OCI-LY7 (cell line): ENCODE data around the gene TMEM200B. TPM values are rescaled to one million over a fixed set of nuclear protein-coding genes. Genes with fewer than 3 reads are reported as not detected.

Source experiments
- BruUV-seq: library from RNA; stranded (reverse); fragments of 400-500 nt; replicated peaks from 2 replicates; lab custom pipeline; 2021; lab: Mats Ljungman, UMichigan
- CTCF ChIA-PET: fragments of 300-600 bp; sonication (Branson Sonifier 250); formaldehyde crosslinking; loops from one replicate; lab custom pipeline; 2022; ENCODE audit warnings: antibody characterized with exemption; ENCODE audit not compliant: unreplicated experiment; lab: Charles Lee
- POLR2A ChIA-PET: fragments of 300-600 bp; sonication (Branson Sonifier 250); formaldehyde crosslinking; loops from one replicate; lab custom pipeline; 2022; ENCODE audit warnings: antibody characterized with exemption; lab: Charles Lee
- DNase-seq: peaks from one replicate; pipeline ENCODE4 v3.0.0-alpha.2; 2015; ENCODE audit warnings: low spot score
- H2AFZ ChIP-seq: fragments of 200-600 bp; sonication (generic), shearing (Covaris generic); 2 replicates; pipeline ENCODE4 v1.6.1; 2014; ENCODE audit warnings: mild to moderate bottlenecking, antibody characterized with exemption, low read length, moderate library complexity
- H3K27ac ChIP-seq: fragments of 200-600 bp; sonication (generic); 2 replicates; pipeline ENCODE4 v1.5.1; 2014; ENCODE audit warnings: mixed run types, low read depth, mild to moderate bottlenecking, moderate library complexity, low read length, inconsistent platforms; ENCODE audit not compliant: poor library complexity, severe bottlenecking
- H3K36me3 ChIP-seq: fragments of 200-600 bp; sonication (generic); 2 replicates; pipeline ENCODE4 v1.6.1; 2014; ENCODE audit warnings: mild to moderate bottlenecking, antibody characterized with exemption, low read length, moderate library complexity, mixed read lengths; ENCODE audit not compliant: insufficient read depth
- H3K4me1 ChIP-seq: fragments of 200-600 bp; sonication (generic); 2 replicates; pipeline ENCODE4 v1.5.1; 2014; ENCODE audit warnings: mild to moderate bottlenecking, low read length; ENCODE audit not compliant: insufficient read depth, poor library complexity, severe bottlenecking
- H3K4me2 ChIP-seq: fragments of 200-600 bp; sonication (generic); 2 replicates; pipeline ENCODE4 v1.6.1; 2014; ENCODE audit warnings: mild to moderate bottlenecking, low read length
- H3K4me3 ChIP-seq: fragments of 200-600 bp; sonication (generic); 2 replicates; pipeline ENCODE4 v1.5.1; 2014; ENCODE audit warnings: mild to moderate bottlenecking, low read depth, low read length; ENCODE audit not compliant: poor library complexity, severe bottlenecking
- H3K79me2 ChIP-seq: fragments of 200-600 bp; sonication (generic); 2 replicates; pipeline ENCODE4 v1.6.1; 2016; ENCODE audit warnings: low read depth, mild to moderate bottlenecking, low read length, moderate library complexity, mixed read lengths; ENCODE audit not compliant: insufficient read depth
- H3K9me2 ChIP-seq: fragments of 200-600 bp; sonication (generic); 2 replicates; pipeline ENCODE4 v1.6.1; 2016; ENCODE audit warnings: mild to moderate bottlenecking, low read length, mixed read lengths; ENCODE audit not compliant: insufficient read depth
- H3K9me3 ChIP-seq: fragments of 200-600 bp; sonication (generic); 2 replicates; pipeline ENCODE4 v1.6.1; 2014; ENCODE audit warnings: mild to moderate bottlenecking, mixed run types, low read length, mixed read lengths
- H4K20me1 ChIP-seq: fragments of 200-600 bp; sonication (generic); 2 replicates; pipeline ENCODE4 v1.6.1; 2014; ENCODE audit warnings: mild to moderate bottlenecking, antibody characterized with exemption, low read length, moderate library complexity, mixed read lengths; ENCODE audit not compliant: insufficient read depth
- EZH2phosphoT487 ChIP-seq: fragments of 200-600 bp; sonication (generic); IDR thresholded peaks from 2 replicates; pipeline ENCODE4 v1.6.1; 2018; ENCODE audit warnings: low read depth, borderline replicate concordance, mild to moderate bottlenecking, mixed run types, antibody characterized with exemption, low read length, moderate library complexity, mixed read lengths
- intact Hi-C: fragments of 100-400 bp; cut with micrococcal nuclease; formaldehyde crosslinking; loops from one replicate; pipeline ENCODE4 v1.10.0; 2022; ENCODE audit not compliant: unreplicated experiment
- total RNA-seq, 2 experiments: library from RNA; depleted of rRNA in 1 of 2; stranded (reverse); fragments of >200 nt in 1 of 2; shearing (Covaris generic) in 1 of 2; gene quantifications; 2 replicates each; pipeline ENCODE4 v1.2.3, GENCODE V29; 2014 to 2022
- TF ChIP-seq, protein P1 (sequence below): fragments of 200-600 bp; sonication (generic); conservative IDR thresholded peaks from 2 replicates; pipeline ENCODE4 v1.5.1; 2014; ENCODE audit warnings: mild to moderate bottlenecking, antibody characterized with exemption, low read length, moderate library complexity, mixed read lengths

The TMEM200B gene
- total RNA-seq, 2 experiments from 2014 or later, result not detected

DNA sequence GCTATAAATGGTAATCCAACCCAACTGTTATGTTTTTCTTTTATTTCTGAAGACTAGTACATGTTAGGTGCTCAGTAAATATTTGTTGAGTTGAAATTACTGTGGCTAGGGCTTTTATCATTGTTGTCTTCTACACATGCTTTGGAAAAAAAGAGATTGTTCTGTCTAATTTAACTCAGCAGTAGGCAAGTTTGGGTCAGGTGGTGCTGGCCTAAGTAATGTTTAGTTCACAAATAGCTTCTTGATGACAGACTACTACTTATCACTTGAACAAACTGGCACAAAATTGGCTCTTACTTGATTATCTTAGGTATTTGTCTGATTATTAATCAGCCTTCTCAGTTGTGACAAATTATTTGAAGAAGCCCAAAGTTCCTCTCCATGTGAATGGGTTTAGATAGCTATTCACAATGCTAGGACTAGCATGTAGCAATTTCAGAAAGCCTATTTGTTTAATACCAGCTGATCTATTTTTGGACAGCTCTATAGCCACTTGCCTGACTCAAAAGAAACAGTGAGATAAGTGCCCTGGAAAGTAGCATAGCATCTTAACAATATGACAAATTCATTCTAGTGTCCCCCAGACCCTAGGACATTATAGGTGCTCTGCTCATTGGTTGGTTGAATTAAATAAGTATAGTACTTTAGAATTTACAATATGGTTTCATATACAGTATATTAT, 32.6 kb downstream of the TMEM200B start:
- intact Hi-C loops, result no loop called here
- H3K4me2 ChIP-seq, result no peak overlapping the region
- no peaks in the 10 kb centered on the region for H3K4me1 ChIP-seq
- ChIA-PET POLR2A (no interaction called here), CTCF (no interaction called here)
- H3K9me3 ChIP-seq, result no peaks in the 10 kb centered on the region
- no peak for DNase-seq
- H3K4me3 ChIP-seq, result no peak overlapping the region
- no peaks in the 10 kb centered on the region for H4K20me1 ChIP-seq
- H3K79me2 ChIP-seq, result no peaks in the 10 kb centered on the region
- no peak overlapping the region for H3K27ac ChIP-seq
- H3K36me3 ChIP-seq, result peaks cover 27% of the 10 kb centered on the region
- H2AFZ ChIP-seq, result no peak overlapping the region
- no peaks in the 10 kb centered on the region for H3K9me2 ChIP-seq
- TF ChIP-seq, protein P1, sequence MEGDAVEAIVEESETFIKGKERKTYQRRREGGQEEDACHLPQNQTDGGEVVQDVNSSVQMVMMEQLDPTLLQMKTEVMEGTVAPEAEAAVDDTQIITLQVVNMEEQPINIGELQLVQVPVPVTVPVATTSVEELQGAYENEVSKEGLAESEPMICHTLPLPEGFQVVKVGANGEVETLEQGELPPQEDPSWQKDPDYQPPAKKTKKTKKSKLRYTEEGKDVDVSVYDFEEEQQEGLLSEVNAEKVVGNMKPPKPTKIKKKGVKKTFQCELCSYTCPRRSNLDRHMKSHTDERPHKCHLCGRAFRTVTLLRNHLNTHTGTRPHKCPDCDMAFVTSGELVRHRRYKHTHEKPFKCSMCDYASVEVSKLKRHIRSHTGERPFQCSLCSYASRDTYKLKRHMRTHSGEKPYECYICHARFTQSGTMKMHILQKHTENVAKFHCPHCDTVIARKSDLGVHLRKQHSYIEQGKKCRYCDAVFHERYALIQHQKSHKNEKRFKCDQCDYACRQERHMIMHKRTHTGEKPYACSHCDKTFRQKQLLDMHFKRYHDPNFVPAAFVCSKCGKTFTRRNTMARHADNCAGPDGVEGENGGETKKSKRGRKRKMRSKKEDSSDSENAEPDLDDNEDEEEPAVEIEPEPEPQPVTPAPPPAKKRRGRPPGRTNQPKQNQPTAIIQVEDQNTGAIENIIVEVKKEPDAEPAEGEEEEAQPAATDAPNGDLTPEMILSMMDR, result no peak
- no peak for TF ChIP-seq EZH2phosphoT487
- no TSS peak for BruUV-seq

DNA sequence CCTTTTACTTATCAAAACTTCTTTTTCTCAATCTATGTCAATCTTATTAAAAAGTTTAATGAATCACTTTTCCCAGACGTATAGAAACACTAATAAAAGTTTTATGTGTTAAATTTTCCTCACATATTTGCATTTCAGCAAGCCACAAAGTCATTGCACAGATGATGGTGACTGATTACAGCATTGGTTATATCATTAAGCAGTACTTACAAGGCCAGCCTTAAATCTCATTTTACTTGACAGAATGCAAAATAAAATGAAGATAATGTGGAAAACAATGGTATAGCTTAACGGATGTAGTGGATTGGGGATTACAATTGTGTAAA, 39.5 kb downstream of the TMEM200B start:
- H3K4me2 ChIP-seq, result no peak overlapping the region
- no peaks in the 10 kb centered on the region for H3K9me2 ChIP-seq
- no peak overlapping the region for H3K4me3 ChIP-seq
- no peak for TF ChIP-seq EZH2phosphoT487
- TF ChIP-seq, protein P1, result no peak
- H4K20me1 ChIP-seq, result no peaks in the 10 kb centered on the region
- ChIA-PET CTCF (no interaction called here), POLR2A (interaction anchor here (0.7 to 1.1 kb wide), 2 partner anchors 50 to 100 kb away, joined by 3 to 4 read pairs; no protein-coding TSS in a partner anchor)
- H3K27ac ChIP-seq, result no peak overlapping the region
- H3K36me3 ChIP-seq, result peaks cover 15% of the 10 kb centered on the region
- no peak overlapping the region for H2AFZ ChIP-seq
- no peak for DNase-seq
- H3K79me2 ChIP-seq, result no peaks in the 10 kb centered on the region
- BruUV-seq, result no TSS peak
- no peaks in the 10 kb centered on the region for H3K9me3 ChIP-seq
- intact Hi-C loops, result no loop called here
- no peaks in the 10 kb centered on the region for H3K4me1 ChIP-seq
